ENCODE data around the gene TGIF2.
A peak's percentile ranks its signal among the peaks of the same experiment; 100 is the strongest.

TGIF2 gene

DNA sequence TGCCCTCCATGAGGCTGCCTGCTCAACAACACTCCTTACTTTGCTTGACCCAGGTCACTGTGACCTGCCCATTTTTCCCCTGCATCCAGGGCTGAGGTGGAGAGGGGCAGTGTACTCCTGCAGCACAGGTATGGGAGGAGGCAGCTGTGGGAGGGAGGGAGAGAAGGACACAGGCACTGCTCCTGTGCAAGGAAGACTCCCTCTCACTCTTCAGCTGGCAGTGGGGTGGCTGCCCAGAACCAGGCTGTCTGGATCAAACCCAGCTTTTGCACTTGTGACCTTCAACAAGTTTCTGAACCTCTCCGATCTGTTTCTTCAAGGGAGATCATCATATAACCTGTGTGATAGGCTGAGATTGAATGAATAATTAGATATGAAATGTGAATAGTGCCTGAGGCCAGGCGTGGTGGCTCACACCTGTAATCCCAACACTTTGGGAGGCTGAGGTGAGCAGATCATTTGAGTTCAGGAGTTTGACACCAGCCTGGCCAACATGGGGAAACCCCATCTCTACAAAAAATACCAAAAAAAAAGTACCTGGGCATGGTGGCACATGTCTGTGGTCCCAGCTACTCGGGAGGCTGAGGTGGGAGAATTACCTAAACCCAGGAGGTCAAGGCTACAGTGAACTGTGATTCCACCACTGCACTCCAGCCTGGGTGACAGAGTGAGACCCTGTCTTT, 14.1 kb downstream of the TGIF2 start:
- Histone ChIP-seq H3K9ac (ENCODE audit: low read depth, low read length) (no peak overlapping the region), H3K4me1 (ENCODE audit: insufficient read depth, low read length) (peaks cover 39% of the 10 kb centered on the region), H3K4me3 (ENCODE audit: low read length) (no peak overlapping the region), H3K9me3 (ENCODE audit: insufficient read depth, low read depth, low read length) (no peaks in the 10 kb centered on the region), H3K27me3 (ENCODE audit: insufficient read depth, low read length) (no peaks in the 10 kb centered on the region), H3K27ac (ENCODE audit: low read length) (no peak overlapping the region), H3K36me3 (ENCODE audit: insufficient read depth, low read depth, low read length) (peaks cover 49% of the 10 kb centered on the region)

- H3K27ac ChIP-seq (ENCODE audit: low read length) = no peak overlapping the region
- H3K4me3 ChIP-seq (ENCODE audit: low read length) = no peak overlapping the region
- peaks cover 51% of the 10 kb centered on the region for H3K36me3 ChIP-seq (ENCODE audit: insufficient read depth, low read depth, low read length)
- H3K9ac ChIP-seq (ENCODE audit: low read depth, low read length) = no peak overlapping the region
- no peaks in the 10 kb centered on the region for H3K27me3 ChIP-seq (ENCODE audit: insufficient read depth, low read length)
- H3K9me3 ChIP-seq (ENCODE audit: insufficient read depth, low read depth, low read length) = no peaks in the 10 kb centered on the region
- peaks cover 21% of the 10 kb centered on the region for H3K4me1 ChIP-seq (ENCODE audit: insufficient read depth, low read length)
Measured at GRCh38 chr20:36591281-36591680, 17.9 kb downstream of the TGIF2 start.

- H3K9me3 ChIP-seq (ENCODE audit: insufficient read depth, low read depth, low read length) = no peaks in the 10 kb centered on the region
- no peaks in the 10 kb centered on the region for H3K27me3 ChIP-seq (ENCODE audit: insufficient read depth, low read length)
- H3K4me1 ChIP-seq (ENCODE audit: insufficient read depth, low read length) = peaks cover 13% of the 10 kb centered on the region; the same call in 1 of the 2 replicates
- H3K4me3 ChIP-seq (ENCODE audit: low read length) = no peak overlapping the region
- no peak overlapping the region for H3K9ac ChIP-seq (ENCODE audit: low read depth, low read length)
- no peak overlapping the region for H3K27ac ChIP-seq (ENCODE audit: low read length)
- H3K36me3 ChIP-seq (ENCODE audit: insufficient read depth, low read depth, low read length) = peaks cover 49% of the 10 kb centered on the region
Measured at GRCh38 chr20:36591854-36592641, 18.7 kb downstream of the TGIF2 start.

DNA sequence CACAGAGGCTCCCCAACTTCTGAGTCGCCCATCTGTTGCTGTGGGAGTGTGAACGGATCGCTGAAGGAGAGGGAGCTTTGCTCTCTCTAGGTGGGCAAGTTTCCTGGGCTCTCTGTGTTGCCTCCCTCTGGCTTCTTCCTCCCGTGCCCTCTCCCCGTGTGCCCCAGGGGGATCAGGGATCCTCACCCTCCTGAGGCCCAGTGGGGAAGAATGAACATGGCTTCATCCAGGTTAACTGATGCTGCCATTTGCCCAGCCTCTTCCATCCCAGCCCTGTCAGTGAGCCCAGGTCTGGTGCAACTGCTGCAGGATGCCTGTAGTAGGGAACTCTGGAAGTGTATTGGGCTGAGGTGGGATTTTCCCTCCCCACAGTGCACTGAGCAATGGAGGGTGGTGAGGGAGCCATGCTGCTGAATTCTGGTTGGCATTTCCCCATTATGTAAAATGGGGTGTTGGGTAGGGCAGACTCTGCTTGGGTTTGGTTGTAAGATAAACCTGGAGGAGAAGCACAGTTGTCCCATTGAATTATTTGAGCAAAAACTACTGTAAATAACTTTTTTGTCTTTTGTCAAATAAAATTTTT, 20.0 kb downstream of the TGIF2 start:
- H3K27me3 ChIP-seq (ENCODE audit: insufficient read depth, low read length) = no peaks in the 10 kb centered on the region
- no peak overlapping the region for H3K27ac ChIP-seq (ENCODE audit: low read length)

GRCh38 chr20:36599912-36600345, 26.5 kb downstream of the TGIF2 start:
- H3K9me3 ChIP-seq (ENCODE audit: insufficient read depth, low read depth, low read length) = no peaks in the 10 kb centered on the region
- no peak overlapping the region for H3K27ac ChIP-seq (ENCODE audit: low read length)
- H3K4me1 ChIP-seq (ENCODE audit: insufficient read depth, low read length) = peaks cover 7% of the 10 kb centered on the region; the same call in 1 of the 2 replicates
- no peaks in the 10 kb centered on the region for H3K27me3 ChIP-seq (ENCODE audit: insufficient read depth, low read length)
- H3K4me3 ChIP-seq (ENCODE audit: low read length) = no peak overlapping the region
- H3K36me3 ChIP-seq (ENCODE audit: insufficient read depth, low read depth, low read length) = peaks cover 3% of the 10 kb centered on the region; the same call in 1 of the 2 replicates
- H3K9ac ChIP-seq (ENCODE audit: low read depth, low read length) = no peak overlapping the region

More for the DNA sequence above, 20.0 kb downstream of the TGIF2 start:
- Histone ChIP-seq H3K9ac (ENCODE audit: low read depth, low read length) (no peak overlapping the region), H3K9me3 (ENCODE audit: insufficient read depth, low read depth, low read length) (no peaks in the 10 kb centered on the region), H3K36me3 (ENCODE audit: insufficient read depth, low read depth, low read length) (peaks cover 44% of the 10 kb centered on the region), H3K4me3 (ENCODE audit: low read length) (no peak overlapping the region), H3K4me1 (ENCODE audit: insufficient read depth, low read length) (peaks cover 7% of the 10 kb centered on the region; the same call in 1 of the 2 replicates)

DNA sequence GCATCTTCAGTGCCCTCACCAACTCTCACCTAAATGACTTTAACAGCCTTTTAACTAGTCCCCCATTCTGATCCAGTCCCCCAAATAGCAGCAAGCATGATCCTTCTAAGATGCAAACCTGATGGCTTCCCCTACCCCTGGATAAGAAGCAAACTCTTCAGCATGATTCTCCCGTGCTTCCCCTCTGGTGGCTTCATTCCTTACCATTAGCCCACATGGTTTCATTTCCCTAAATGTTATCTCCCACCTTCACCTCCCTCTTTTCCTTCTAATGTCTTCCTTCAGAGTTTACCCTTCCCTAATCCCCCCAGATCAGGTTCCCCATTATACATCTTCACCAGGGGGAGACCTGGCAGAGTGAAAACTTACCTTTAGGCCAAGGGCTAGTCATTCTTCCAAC, 28.1 kb downstream of the TGIF2 start:
- Histone ChIP-seq H3K27me3 (ENCODE audit: insufficient read depth, low read length) (no peaks in the 10 kb centered on the region), H3K4me3 (ENCODE audit: low read length) (no peak overlapping the region), H3K9ac (ENCODE audit: low read depth, low read length) (no peak overlapping the region), H3K36me3 (ENCODE audit: insufficient read depth, low read depth, low read length) (no peaks in the 10 kb centered on the region), H3K27ac (ENCODE audit: low read length) (no peak overlapping the region), H3K4me1 (ENCODE audit: insufficient read depth, low read length) (peaks cover 9% of the 10 kb centered on the region; the same call in 1 of the 2 replicates), H3K9me3 (ENCODE audit: insufficient read depth, low read depth, low read length) (no peaks in the 10 kb centered on the region)

GRCh38 chr20:36604952-36605398, 31.6 kb downstream of the TGIF2 start:
- Histone ChIP-seq H3K36me3 (ENCODE audit: insufficient read depth, low read depth, low read length) (peaks cover 26% of the 10 kb centered on the region), H3K27ac (ENCODE audit: low read length) (peak overlapping the region; percentile 40), H3K9me3 (ENCODE audit: insufficient read depth, low read depth, low read length) (no peaks in the 10 kb centered on the region), H3K4me1 (ENCODE audit: insufficient read depth, low read length) (peaks cover 3% of the 10 kb centered on the region; the same call in 1 of the 2 replicates), H3K4me3 (ENCODE audit: low read length) (peak overlapping the region; percentile 31; the same call in 1 of the 2 replicates), H3K27me3 (ENCODE audit: insufficient read depth, low read length) (no peaks in the 10 kb centered on the region), H3K9ac (ENCODE audit: low read depth, low read length) (peak overlapping the region; percentile 56; the same call in 1 of the 2 replicates)

GRCh38 chr20:36605399-36606157, 32.2 kb downstream of the TGIF2 start, which contains the start of gene RAB5IF:
Gene RAB5IF, plus strand, starts transcription at chr20:36605779. Its CDS starts 173 bp downstream, at chr20:36605952.
- Histone ChIP-seq H3K4me3 (ENCODE audit: low read length) (peak within 1 kb of the TSS; percentile 100), H3K27ac (ENCODE audit: low read length) (peak within 1 kb of the TSS; percentile 65), H3K4me1 (ENCODE audit: insufficient read depth, low read length) (peaks cover 3% of the 10 kb centered on the region; the same call in 1 of the 2 replicates), H3K9me3 (ENCODE audit: insufficient read depth, low read depth, low read length) (no peaks in the 10 kb centered on the region), H3K36me3 (ENCODE audit: insufficient read depth, low read depth, low read length) (peaks cover 32% of the 10 kb centered on the region), H3K9ac (ENCODE audit: low read depth, low read length) (peak within 1 kb of the TSS; percentile 95), H3K27me3 (ENCODE audit: insufficient read depth, low read length) (no peaks in the 10 kb centered on the region)

DNA sequence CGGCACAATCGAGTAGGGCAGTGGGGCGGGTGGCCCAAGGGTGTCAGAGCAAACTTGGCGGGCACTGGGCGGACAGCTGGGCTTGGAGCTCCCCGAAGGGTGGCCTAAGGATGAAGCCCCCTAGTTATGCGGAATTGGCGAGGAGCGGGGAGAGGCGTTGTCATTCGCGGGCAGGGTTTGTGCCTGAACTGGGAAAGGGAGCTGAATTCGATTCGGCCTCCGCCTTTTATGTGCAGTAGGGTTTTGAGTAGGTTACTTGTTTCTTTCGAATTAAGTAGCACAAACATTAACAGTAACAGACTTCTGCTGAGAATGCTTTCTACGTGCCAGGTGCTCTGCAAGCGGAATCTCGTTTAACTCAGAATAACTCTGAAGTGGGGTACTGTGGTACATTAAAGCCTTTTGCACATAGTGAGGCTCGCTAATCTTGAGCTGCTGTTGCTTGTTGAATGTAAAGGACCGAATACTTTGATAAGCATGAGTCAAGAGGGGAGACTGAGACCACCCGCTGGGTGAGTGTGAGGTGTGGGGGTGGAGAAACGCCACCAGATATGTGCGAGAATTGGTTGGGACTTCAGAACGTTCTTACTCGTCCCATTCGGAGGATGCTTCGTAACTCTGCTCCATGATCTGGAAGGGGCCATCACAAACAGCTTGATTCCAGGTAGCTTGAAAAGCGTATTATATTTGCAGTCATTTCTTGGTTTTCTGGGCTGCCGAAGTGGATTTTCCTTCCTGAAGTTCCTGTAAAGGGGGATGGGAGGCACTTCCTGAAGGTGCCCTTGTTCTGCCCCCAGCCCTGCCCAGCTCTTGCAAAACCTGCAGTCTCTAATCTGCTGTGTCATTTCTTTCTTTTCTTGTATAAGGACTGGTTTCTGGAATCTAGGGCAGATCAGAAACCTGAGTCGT, 33.0 kb downstream of the TGIF2 start:
- H3K27me3 ChIP-seq (ENCODE audit: insufficient read depth, low read length) = no peaks in the 10 kb centered on the region

DNA sequence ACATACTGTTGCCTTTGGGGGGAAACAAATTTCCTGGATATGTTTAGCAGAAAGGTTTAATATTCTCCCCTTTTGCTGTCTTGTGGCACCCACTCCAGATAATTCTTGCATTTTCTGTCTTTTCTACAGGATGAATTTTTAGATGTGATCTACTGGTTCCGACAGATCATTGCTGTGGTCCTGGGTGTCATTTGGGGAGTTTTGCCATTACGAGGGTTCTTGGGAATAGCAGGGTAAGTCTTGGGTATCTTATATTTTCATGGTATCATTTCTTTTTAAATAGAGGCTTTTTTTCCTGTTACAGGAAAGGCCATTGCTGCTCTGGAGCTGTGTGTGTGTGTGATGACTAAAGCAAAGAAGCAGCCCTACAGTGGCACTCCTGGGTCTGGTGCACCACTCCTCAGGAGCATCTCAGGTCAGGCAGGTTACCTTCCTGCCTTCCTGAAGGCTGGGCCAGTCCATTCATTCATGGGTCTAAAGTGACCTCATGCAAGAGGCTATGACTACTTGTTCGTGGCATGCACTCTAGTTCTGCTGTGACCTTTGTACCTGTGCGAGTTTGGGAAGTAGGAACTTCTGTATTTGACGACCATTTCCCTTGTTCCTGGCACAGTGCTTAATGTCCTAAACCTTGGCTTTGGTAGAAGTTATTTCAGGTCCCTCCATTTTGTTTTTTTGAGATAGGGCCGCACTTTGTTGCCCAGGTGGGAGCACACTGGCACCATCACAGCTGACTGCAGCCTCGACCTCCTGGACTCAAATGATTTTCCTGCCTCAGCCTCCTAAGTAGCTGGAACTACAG, 34.4 kb downstream of the TGIF2 start:
- Histone ChIP-seq H3K4me1 (ENCODE audit: insufficient read depth, low read length) (peaks cover 3% of the 10 kb centered on the region; the same call in 1 of the 2 replicates), H3K36me3 (ENCODE audit: insufficient read depth, low read depth, low read length) (peaks cover 54% of the 10 kb centered on the region), H3K9ac (ENCODE audit: low read depth, low read length) (no peak overlapping the region), H3K9me3 (ENCODE audit: insufficient read depth, low read depth, low read length) (no peaks in the 10 kb centered on the region), H3K27ac (ENCODE audit: low read length) (no peak overlapping the region), H3K27me3 (ENCODE audit: insufficient read depth, low read length) (no peaks in the 10 kb centered on the region), H3K4me3 (ENCODE audit: low read length) (no peak overlapping the region)

More for the DNA sequence above, 33.0 kb downstream of the TGIF2 start:
- H3K4me3 ChIP-seq (ENCODE audit: low read length) = peak overlapping the region; percentile 100
- H3K4me1 ChIP-seq (ENCODE audit: insufficient read depth, low read length) = peaks cover 3% of the 10 kb centered on the region; the same call in 1 of the 2 replicates
- H3K9ac ChIP-seq (ENCODE audit: low read depth, low read length) = peak overlapping the region; percentile 95
- H3K27ac ChIP-seq (ENCODE audit: low read length) = peak overlapping the region; percentile 65
- H3K36me3 ChIP-seq (ENCODE audit: insufficient read depth, low read depth, low read length) = peaks cover 41% of the 10 kb centered on the region
- no peaks in the 10 kb centered on the region for H3K9me3 ChIP-seq (ENCODE audit: insufficient read depth, low read depth, low read length)

Measured in iPS-20b (cell line).